Prostate gland (tissue), 2 donors: ENCODE results near the gene NFIC. TPM values are rescaled to one million over a fixed set of nuclear protein-coding genes. Genes with fewer than 3 reads are reported as not detected.

Experiments used
- DNase-seq: peaks from one replicate; pipeline ENCODE4 v3.0.0-alpha.2; 2019; ENCODE audit warnings: low spot score
- H3K27ac ChIP-seq, 2 donors: fragments of 200-600 bp; sonication (generic); 2 replicates each; pipeline ENCODE4 v1.5.1; 2017 to 2019
- H3K27me3 ChIP-seq: fragments of 200-600 bp; sonication (generic); replicated peaks from 2 replicates; pipeline ENCODE4 v1.5.1; 2019; ENCODE audit not compliant: insufficient read depth
- H3K36me3 ChIP-seq, 2 donors: fragments of 200-600 bp; sonication (generic); 1 replicate in 1 of 2; 2 replicates in 1 of 2; pipeline versions ENCODE4 v1.5.1 to v1.8.1; 2017 to 2019
- H3K4me1 ChIP-seq: fragments of 200-600 bp; sonication (generic); replicated peaks from 2 replicates; pipeline ENCODE4 v1.5.1; 2019
- H3K4me3 ChIP-seq, 2 donors: fragments of 200-600 bp; sonication (generic); 2 replicates each; pipeline ENCODE4 v1.5.1; 2017 to 2019
- H3K9me3 ChIP-seq: fragments of 200-600 bp; sonication (generic); 2 replicates; pipeline ENCODE4 v1.5.1; 2017
- CTCF ChIP-seq, 4 experiments: fragments of 200-600 bp in 2 of 4; fragments of 450-650 bp in 2 of 4; sonication (generic) in 2 of 4; IDR thresholded peaks; 1 replicate in 3 of 4; 2 replicates in 1 of 4; pipeline ENCODE4 v1.5.1; 2016 to 2019; ENCODE audit warnings: antibody characterized with exemption in 4 of 4, mild to moderate bottlenecking in 2 of 4, moderate library complexity in 2 of 4
- POLR2A ChIP-seq: fragments of 450-650 bp; IDR thresholded peaks from one replicate; pipeline ENCODE4 v1.6.1; 2016; ENCODE audit warnings: antibody characterized with exemption, mild to moderate bottlenecking
- POLR2AphosphoS5 ChIP-seq: sonication (generic); formaldehyde crosslinking; IDR thresholded peaks from one replicate; pipeline ENCODE4 v1.6.1; 2017; ENCODE audit warnings: antibody characterized with exemption
- WGBS: methylation state at CpG from one replicate; pipeline ENCODE4 v1.1.5; 2018; 5-methylcytosine and 5-hydroxymethylcytosine counted together
- intact Hi-C: fragments of 100-400 bp; cut with DNase I; formaldehyde crosslinking; loops from one replicate; pipeline ENCODE4 v1.14.2; 2022
- total RNA-seq, 2 donors: library from RNA; depleted of rRNA; stranded (reverse); fragments of >200 nt; gene quantifications; one replicate each; pipeline ENCODE4 v1.1.0, GENCODE V29; 2016

The NFIC gene
- total RNA-seq, 2 donors from 2014 or later: 160 to 168 TPM

GRCh38 chr19:3500429-3501101 lies 134.2 kb downstream of the NFIC start, which contains the start of gene DOHH:
Gene DOHH, minus strand, starts transcription at chr19:3500674. Its CDS starts 3,860 bp downstream, at chr19:3496814.
- WGBS: under 1% methylated on average over 40 of the region's 52 CpGs
- intact Hi-C loops: loop anchor here (10.0 kb wide), 1 partner anchor 74 kb away; the partner anchor contains the start of gene HMG20B
- Histone ChIP-seq H3K36me3 (peaks cover 0 to 4% of the 10 kb centered on the region in 2 donors), H3K4me3 (peak within 1 kb of the TSS; percentile 73 to 78), H3K27ac (peak within 1 kb of the TSS; percentile 80 to 88), H3K4me1 (peaks cover 5% of the 10 kb centered on the region), H3K27me3 (no peaks in the 10 kb centered on the region), H3K9me3 (no peaks in the 10 kb centered on the region)
- DNase-seq: peak; percentile 92
- TF ChIP-seq POLR2A (peak; percentile 47), CTCF (IDR thresholded peaks at IDR 0.05) (no peak), POLR2AphosphoS5 (peak; percentile 96)

- Histone ChIP-seq H3K27ac (no peak overlapping the region), H3K36me3 (no peaks in the 10 kb centered on the region), H3K27me3 (no peaks in the 10 kb centered on the region), H3K4me3 (no peak overlapping the region), H3K4me1 (peaks cover 5% of the 10 kb centered on the region), H3K9me3 (no peaks in the 10 kb centered on the region)
- WGBS: 89% methylated on average over 3 of the region's 3 CpGs
- intact Hi-C loops: loop anchor here (10.0 kb wide), 1 partner anchor 73 kb away; the partner anchor contains the start of gene HMG20B
- TF ChIP-seq POLR2A (no peak), POLR2AphosphoS5 (no peak), CTCF (IDR thresholded peaks at IDR 0.05) (no peak)
- DNase-seq: no peak
These were observed 135.4 kb downstream of the NFIC start for GRCh38 chr19:3501780-3502179.

- Histone ChIP-seq H3K27me3 (no peaks in the 10 kb centered on the region), H3K9me3 (no peaks in the 10 kb centered on the region), H3K27ac (no peak overlapping the region), H3K36me3 (no peaks in the 10 kb centered on the region), H3K4me1 (peaks cover 5% of the 10 kb centered on the region), H3K4me3 (no peak overlapping the region)
- TF ChIP-seq POLR2A (no peak), POLR2AphosphoS5 (no peak), CTCF (IDR thresholded peaks at IDR 0.05) (no peak)
- intact Hi-C loops: loop anchor here (10.0 kb wide), 1 partner anchor 72 kb away; the partner anchor contains the start of gene HMG20B
- no peak for DNase-seq
- 84% methylated on average over 13 of the region's 13 CpGs for WGBS
These were observed 136.7 kb downstream of the NFIC start for GRCh38 chr19:3503036-3503572.

GRCh38 chr19:3504735-3505134 lies 138.4 kb downstream of the NFIC start:
- TF ChIP-seq CTCF (IDR thresholded peaks at IDR 0.05) (no peak), POLR2A (no peak), POLR2AphosphoS5 (no peak)
- 83% methylated on average over 5 of the region's 5 CpGs for WGBS
- H3K27me3 ChIP-seq: no peaks in the 10 kb centered on the region
- H3K36me3 ChIP-seq: no peaks in the 10 kb centered on the region
- no peaks in the 10 kb centered on the region for H3K9me3 ChIP-seq
- intact Hi-C loops: loop anchor here (10.0 kb wide), 1 partner anchor 70 kb away; the partner anchor contains the start of gene HMG20B
- H3K27ac ChIP-seq: no peak overlapping the region
- no peaks in the 10 kb centered on the region for H3K4me1 ChIP-seq
- no peak overlapping the region for H3K4me3 ChIP-seq
- DNase-seq: no peak
